ENCODE data around the gene RPAIN. TPM values are rescaled to one million over a fixed set of nuclear protein-coding genes. Genes with fewer than 3 reads are reported as not detected.

Gene RPAIN, protein sequence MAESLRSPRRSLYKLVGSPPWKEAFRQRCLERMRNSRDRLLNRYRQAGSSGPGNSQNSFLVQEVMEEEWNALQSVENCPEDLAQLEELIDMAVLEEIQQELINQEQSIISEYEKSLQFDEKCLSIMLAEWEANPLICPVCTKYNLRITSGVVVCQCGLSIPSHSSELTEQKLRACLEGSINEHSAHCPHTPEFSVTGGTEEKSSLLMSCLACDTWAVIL
- 29.1 and 55.6 TPM in 2 replicates for total RNA-seq

DNA sequence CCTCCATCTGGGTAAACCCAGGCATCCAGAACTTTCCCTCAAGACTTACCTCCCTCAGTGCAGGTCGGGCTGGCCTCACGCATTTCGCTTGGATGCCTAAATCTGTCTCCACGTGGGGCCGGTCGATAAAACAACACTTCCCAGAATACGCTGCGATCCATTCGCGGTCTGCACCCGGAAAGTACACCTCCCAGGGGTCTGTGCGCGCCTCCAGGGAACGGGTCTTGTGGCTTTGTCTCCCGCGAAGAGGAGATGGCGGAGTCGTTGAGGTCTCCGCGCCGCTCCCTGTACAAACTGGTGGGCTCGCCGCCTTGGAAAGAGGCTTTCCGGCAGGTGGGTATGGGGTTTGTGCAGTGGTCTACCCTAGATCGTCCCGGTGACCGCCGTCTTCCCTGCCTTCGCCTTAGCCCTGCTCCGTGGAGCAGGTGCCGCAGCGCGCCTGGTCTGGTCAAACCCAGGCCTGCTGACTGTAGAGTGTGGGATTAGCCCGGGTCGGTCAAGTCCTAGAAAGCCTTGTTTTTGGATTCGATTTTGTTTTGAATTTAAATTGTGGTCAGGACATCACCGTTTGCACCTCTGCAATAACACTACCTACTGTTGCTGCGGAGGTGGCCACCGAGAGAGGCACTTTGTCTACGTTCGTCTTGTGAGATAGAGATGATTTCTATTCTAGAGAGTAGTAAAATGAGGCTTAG, at the start of gene RPAIN:
TSS of gene RPAIN (plus strand) at position 224 of the 695 bp plus-strand sequence. CDS start at position 253, 29 bp downstream.
- DNase-seq: peak; percentile 89

DNA sequence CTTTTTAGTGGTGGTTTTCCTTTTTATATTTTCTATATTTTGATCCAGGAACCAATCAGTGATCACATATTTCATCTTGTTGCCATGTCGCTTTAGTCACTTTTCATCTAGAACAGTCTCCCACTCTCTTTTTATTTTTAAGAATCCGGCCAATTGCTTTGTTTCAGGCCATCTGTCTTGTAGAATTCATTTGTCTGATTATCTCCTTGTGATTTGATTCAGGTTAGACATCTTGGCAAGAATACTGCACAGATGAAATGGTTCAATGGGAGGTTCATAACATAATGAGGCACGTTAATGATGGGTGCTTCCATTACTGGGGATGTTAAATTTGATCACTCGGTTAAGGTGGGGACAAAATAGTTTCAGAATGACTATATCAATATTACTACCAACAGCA, 49.6 kb upstream of the RPAIN start:
- no peak for DNase-seq

DNA sequence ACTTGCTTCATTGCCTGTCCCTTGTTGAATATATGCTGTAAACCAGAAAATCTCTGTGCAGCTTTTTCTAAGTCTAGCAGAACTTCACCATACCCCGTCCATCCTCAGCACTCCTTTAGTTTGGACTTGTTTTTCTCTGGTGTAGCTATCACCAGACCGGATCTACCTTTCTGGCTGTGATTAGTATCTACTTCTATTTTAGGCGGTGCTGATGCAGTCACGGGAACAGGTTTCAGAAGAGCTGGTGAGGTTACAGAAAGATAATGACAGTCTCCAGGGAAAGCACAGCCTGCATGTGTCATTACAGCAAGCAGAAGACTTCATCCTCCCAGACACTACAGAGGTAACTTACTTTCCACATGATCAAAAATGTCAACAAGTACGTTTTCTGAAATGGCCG, 46.9 kb upstream of the RPAIN start:
- no peak for DNase-seq

DNA sequence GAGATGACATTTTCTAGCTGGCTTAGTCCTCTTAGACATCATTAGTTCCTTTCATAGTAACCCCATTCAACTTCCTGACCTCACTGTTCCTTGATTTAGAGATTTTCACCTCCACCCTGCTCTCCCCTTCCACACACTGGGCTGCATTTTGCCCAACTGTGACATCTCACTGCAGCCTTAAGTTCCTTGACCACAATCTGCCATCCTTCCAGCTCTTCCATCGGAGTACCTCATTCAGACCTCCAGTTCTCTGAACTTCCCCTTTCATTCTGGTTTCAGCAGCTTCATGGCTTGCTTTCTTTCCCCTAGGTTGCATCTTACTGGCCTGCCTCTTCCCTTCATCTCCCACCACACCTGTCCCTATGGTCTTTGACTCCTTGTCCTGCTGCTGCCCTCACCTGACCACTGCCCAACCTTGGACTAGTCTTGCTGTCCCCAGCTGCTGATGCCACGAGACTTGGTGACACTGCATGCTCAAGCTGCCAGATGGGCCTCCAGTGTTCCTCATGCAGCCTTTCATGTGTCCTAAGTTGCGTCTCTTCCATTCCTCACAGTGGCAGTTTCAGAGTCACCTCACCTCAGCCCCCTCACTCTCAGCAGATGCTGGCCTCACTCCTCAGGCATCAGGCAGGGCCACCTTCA, 41.3 kb upstream of the RPAIN start:
- DNase-seq: no peak

DNA sequence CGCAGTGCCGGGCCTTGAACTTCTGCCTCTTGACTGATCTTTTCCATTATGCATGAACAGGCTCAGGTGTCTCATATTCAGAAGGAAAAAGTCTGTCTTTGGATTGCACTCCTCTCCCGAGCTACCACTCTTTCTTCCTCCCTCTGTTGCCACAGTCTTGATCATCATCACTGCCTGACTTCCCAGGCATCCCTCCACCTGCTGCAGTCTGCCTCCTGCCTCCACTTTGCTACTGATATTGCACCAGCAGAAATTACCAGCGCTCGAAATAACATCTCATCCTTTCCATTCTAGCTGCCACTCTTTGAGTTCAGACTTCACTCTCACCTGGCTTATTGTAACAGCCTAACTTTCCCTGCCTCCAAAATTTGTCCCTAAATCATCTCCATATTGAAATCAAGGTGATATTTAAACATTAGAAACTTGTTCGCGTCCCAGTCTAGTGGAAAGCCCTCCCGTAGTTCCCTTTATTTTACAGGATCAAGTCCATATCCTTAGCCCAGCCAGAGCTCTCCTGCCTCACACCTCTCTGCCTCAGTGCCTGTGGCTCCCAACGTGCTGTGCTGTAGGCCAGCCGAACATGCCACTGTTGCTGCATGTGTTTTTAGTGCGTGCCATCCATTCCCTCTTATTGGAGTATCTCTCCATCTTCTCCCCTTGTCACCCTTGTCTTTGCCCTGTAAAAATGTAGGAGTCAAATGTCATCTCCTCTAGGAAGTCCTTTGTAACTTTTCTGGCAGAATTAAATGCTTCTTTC, 40.5 kb upstream of the RPAIN start:
- DNase-seq: no peak

DNA sequence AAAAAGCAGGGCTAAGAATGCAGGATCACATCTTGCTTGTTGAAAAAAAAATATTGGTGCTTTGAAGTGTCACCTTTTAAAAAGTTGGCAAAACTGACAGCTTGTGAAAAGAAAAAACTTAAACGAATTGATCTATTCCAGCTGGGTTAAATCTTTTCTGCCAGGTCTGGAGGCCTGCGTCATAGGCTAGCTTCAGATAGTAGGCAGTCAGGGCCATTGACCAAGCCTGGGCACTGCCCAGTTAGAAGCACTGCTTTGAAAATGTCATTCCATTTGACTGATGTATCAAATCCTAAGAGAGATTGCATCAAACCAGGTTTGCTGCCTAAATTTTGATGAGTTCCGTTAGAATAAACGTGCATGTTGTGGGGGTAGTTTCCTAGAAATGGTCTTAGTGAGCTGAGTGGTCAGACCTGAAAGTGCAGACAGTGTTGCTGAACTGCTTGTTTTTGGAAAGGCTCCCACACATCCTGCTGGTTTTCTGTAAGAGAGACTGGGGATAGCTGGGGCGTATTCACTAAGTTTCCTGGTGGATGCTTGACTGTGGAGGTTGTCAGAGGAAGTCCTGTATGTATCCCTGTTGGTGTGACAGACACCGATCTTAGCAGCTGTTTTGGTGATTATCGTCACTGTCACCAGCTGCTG, 39.4 kb upstream of the RPAIN start:
- no peak for DNase-seq

DNA sequence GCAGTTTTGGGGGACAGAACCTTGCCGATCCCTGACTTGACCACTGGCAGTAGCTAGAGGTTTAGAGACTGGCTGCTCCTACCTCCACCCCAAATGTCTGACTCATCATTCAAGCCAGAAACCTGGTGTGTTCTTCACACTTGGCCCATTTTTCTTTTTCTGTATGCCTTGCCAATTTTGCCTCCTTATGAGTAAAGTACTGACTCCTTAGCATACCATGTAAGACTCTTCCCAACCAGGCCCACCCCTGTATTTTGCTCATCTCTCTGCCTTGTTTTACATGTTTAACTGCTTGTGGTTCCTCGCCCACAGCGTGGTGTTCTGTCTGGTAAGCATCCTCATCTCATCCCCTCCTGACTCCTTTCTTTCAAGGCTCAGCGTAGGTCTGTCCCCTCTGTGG, 38.4 kb upstream of the RPAIN start:
- DNase-seq: no peak

DNA sequence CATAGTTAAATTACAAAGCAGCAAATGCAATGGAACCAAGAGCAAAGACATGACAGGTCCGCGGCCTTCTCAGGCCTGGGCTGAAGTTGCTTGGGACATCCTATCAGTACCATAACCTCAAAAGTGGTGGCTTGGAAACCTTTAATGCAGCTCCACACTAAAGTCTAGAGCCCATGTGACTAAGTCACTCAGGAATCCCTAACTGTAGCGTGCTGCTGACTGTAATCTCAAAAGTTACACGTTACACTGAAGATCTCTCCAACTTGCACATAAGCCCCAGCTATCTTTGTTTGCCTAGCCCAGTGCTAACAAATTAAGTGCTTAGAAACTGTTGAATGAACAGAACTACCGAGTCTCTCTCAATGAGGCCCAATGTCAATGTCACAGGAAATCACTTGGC, 28.3 kb upstream of the RPAIN start:
- no peak for DNase-seq

DNA sequence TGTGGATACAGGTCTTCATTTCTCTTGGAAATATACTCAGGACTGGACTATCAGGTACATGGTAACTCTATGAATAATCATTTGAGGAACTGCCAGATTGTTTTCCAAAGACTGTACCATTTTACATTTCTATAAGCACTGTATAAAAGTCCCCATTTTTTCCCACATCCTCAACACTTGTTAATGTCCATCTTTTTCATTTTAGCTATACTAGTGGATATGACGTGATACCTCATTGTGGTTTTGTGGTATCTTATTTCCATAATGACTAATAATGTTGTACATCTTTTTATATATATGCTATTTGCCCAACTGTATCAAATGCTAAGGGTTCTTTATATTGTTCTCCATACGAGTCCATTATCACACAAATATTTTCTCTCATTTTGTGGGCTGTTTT, 23.4 kb upstream of the RPAIN start:
- DNase-seq: no peak

DNA sequence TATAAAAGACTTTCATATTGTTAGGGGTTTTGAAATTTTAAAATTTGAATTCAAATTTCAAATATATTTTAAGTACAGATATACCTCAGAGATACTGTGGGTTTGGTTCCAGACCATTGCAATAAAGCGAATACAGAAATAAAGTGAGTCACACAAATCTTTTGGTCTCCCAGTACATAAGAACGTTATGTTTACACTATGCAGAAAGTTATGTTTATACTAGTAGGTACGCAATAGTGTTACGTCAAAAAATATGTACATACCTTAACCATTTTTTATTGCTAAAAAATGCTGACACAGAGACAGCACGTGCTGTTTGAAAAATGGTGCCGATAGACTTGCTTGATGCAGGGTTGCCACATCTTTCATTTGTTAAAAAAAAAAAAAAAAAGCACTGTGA, 20.2 kb upstream of the RPAIN start:
- DNase-seq: no peak

DNA sequence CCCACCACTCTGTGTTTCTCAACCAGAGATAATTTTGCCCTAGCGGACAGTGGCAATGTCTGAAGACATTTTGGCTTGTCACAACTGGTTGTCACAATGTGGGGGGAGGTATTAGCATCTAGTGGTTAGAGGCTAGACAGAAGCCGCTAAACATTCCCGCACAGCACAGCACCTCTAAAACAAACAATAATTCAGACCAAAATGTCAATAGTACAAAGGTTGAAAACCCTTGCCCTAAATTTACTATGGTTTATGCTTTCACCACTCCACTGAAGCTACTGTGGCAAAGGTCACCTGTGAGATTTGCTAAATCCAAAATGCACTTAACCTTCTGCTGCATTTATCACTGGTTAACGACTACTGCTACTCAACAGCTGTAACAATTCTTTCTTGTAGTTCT, 14.6 kb upstream of the RPAIN start:
- no peak for DNase-seq

DNA sequence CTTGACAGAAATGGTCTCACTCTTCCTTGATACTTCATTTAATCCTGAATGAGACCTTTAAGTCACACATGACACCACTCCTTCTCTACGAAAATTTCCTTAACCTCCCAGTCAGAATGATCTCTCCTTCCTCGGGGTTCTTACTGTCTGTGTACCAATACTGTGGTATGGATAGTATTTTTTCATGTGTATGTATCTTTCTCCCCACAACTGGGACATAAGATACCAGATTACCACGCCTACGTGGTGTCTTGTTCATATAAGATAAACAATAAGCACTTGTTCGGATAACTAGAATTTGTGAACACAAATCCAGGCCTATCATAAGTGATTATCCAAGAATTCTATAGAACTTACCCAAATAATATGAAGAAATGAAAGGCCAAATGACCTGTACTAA, 11.8 kb upstream of the RPAIN start:
- no peak for DNase-seq

DNA sequence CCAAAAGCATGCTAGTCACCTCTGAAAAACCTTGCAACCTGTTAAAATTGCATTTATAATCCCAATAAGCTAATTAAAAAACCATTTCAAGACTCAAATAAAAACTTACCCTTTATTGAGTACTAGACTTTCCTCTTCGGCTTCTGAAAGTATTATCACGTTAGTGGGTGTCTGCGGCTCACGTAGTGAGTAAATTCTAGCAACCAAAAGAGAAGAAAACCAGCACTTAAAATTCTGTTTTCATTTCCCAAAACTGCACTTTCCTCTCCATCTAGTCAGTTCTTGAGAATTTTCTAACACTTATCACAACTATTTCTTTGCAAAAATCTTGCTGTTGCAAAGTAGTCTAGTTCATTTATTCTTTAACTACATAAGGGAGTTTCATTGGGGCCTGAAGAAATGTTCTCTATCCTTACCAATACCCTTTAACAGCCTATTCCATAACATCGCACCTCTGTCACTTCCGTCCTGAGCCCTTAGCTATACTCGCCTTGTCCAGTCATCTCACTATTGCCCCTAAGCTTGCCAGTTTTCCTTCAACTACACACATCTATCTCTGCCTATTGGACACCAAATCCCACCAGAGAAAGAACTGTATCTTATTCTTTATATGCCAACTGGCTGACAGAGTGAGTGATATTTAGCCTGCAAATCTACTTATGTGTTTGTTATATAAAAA, 9.2 kb upstream of the RPAIN start:
- no peak for DNase-seq

DNA sequence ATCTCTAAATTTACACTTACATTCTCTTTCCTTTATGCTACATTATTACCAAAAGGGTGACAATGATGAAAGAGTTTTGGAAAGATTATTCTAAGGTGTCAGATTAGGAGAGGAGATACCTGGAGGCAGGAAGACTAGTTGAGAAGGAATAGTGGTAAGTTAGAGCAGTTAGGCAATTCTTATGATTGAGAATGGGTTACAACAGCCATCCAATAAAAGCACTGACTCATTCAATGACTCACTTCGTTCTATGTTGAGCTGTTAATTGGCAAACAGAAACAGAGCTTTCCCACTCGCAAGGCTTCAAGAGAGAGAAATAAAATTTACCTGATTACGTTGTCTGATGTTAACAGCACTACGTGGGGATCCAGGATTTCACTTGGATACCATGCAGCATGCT, 6.3 kb upstream of the RPAIN start:
- peak; percentile 75 for DNase-seq

DNA sequence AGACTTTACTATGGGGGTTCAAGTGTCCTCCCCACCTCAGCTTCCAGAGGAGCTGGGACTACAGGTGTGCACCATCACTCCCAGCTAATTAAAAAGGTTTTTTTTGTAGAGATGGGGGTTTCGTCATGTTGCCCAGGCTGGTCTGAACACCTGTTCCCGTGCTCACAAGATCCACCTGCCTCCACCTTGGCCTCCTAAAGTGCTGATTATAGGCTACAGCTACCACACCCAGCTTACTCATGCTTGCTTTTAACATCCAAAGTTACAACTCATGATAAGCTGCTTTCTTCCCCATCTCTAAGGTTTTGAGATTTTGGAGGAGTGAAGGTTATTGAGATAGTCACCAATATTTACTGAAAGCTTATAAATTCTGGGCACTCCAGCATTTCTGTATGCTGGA, 3.1 kb upstream of the RPAIN start:
- DNase-seq: no peak

DNA sequence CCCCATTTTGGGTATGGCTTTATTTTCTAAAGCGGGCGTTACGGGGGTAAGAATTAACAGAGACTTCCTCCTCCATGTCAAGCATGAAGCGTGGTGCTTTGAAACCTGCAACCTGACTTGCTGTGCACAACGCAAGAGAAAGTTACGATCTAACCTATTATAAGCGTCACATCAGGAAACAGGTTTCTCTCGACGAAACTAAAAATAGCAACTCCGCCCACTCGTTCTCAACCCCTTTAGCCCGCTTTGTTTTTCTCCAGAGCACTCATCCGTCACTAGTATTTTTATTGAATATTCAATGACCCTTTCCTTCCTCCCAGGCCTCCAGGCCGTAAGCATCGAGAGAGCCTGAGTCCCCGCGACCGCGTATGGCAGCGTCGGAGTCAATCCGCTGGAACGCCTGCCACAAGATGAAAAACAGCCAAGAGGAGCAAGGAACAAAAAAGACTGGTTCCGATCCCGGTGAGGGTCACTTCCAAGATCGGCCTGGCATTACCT, 1.1 kb upstream of the RPAIN start:
- peak; percentile 83 for DNase-seq

DNA sequence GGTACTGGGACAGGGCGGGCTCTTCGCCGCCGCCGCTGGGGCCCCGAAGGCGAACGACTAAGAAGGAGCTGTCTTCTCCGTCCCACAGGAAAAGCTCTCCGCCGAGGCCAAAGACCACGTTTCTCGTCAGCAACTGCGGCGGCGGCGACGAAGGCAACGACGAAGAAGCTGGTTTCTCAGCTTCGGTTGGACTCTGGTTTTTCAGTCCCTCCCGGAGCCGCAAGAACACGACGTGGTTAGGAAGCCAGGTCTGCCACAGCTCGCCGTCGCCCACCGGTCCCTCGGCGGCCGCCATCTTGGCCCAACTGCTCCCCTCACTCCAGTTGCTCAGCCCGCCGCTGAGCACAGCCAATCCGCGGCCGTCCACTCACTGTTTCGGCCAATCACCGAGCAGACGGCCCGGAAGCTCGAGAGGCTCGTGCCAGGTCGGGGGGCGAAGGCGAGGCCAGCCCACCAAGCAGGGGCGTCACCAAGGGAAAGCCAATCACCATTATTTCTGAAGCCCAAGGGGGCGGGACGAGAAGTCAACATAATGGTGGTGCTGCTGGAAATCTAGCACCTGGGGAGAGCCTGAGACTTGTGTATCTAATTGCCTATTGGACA, 525 bp upstream of the RPAIN start, which contains the start of gene NUP88:
TSS of gene NUP88 (minus strand) at position 307 of the 603 bp plus-strand sequence. CDS start at position 295, 12 bp downstream.
- DNase-seq: peak; percentile 99

DNA sequence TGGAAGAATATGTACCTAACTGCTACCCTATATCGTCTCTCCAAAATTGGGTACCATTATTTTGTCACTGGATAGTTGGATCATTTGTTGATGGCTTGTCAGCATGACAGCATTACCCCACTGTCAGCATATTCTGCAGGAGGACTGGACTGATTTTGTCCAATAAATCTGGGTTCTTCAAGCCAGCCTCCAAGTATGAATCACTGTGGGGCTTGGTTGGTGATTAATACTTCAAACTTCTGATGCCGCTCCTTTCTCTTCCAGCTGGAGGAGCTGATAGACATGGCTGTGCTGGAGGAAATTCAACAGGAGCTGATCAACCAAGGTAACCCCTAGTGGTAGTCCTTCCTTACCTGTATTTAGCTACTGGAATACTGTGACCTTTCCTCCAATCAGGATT, 2.5 kb downstream of the RPAIN start:
- DNase-seq: peak; percentile 21

DNA sequence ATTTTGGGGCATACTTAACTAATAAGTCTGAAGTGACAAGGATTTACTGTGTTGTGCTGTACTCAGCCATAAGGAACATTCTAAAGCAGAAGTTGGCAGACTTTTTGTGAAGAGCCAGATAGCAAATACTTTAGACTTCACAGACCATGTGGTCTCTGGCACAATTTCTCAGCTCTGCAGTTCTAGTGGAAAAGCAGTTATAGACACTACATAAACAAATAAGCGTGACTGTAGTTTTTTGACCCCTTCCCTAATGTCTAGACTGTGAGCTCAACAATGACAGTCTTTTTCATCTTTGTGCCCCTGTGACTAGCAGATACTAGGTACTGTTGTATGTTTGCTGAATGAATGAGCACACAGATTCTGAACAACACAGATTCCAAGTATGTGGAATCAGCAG, 4.9 kb downstream of the RPAIN start:
- no peak for DNase-seq

DNA sequence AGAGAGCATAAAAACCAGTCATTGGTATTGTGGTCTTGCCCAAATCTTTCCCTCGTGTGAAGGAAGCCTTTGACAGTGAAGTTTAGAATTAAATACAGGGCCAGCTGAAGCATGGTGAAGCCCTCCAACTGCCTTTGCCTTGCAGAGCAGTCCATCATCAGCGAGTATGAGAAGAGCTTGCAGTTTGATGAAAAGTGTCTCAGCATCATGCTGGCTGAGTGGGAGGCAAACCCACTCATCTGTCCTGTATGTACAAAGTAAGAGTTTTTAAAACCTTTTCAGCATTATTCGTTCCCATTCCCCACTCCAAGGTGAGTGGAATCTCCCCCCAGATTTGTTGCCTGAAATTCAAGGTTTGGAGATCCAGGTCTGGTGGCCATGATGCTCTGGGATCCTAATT, 5.8 kb downstream of the RPAIN start:
- no peak for DNase-seq

DNA sequence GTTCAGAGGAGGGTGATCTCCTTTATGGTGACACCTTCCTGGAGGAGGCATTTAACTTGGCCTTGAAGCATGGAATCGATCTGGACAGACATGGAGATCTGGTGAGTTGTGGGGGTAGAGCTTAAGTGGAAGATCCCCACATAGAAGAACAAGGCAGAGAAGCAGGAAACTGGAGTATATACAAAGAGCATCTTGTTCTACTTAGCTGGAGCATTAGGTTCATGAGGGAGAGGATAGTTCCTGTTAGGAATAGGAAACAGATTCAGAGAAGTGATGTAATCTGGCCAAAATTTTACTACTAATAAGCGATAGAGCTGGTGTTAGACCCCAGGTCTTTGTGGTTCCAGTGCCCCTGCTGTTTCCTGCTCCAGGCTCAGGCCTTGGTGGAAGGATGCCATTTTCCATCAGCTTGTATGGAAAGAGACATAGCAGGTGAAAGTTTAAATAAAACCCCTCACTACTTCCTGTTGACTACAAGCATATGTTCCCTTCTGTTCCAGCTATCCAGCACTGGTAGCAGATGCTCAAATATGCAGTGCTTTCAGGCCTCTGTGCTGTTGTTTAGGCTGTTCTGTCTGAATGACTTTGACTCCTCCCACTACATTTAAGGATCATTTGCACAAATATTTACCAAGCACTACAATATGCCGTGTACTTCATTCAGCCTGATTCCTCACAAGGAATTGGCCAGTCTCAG, 9.4 kb downstream of the RPAIN start:
- DNase-seq: peak; percentile 12
